H1 (cell line): ENCODE results near the gene SIK2. TPM values are rescaled to one million over a fixed set of nuclear protein-coding genes. Genes with fewer than 3 reads are reported as not detected.

ENCODE experiments used
- CTCF ChIA-PET: fragments of 300-600 bp; sonication (Branson Sonifier 250); formaldehyde crosslinking; loops from one replicate; lab custom pipeline; 2021; ENCODE audit not compliant: partially characterized antibody; lab: Charles Lee
- POLR2A ChIA-PET: fragments of 300-600 bp; sonication (Branson Sonifier 250); formaldehyde crosslinking; loops from one replicate; lab custom pipeline; 2021; ENCODE audit warnings: inconsistent platforms; ENCODE audit not compliant: partially characterized antibody; lab: Charles Lee
- DNase-seq, 2 experiments: peaks; one replicate each; pipeline versions ENCODE4 v3.0.0 to v3.0.0-alpha.2; 2010 to 2022; ENCODE audit warnings: low spot score in 2 of 2, low read depth in 1 of 2, mixed read lengths in 1 of 2
- FAIRE-seq: peaks from 2 replicates; lab custom pipeline; 2011; peaks lifted over from hg19 to GRCh38; lab: Jason Lieb, UNC
- H2AFZ ChIP-seq: 2 replicates; pipeline ENCODE4 v1.8.1; 2012; ENCODE audit warnings: low read length, inconsistent platforms
- H2AK5ac ChIP-seq: 2 replicates; pipeline ENCODE4 v1.6.1; 2013; ENCODE audit warnings: low read depth, low read length
- H2BK120ac ChIP-seq: replicated peaks from 2 replicates; pipeline ENCODE3; 2013; ENCODE audit warnings: low read depth, low read length, inconsistent platforms
- H2BK12ac ChIP-seq: 2 replicates; pipeline ENCODE4 v1.6.1; 2013; ENCODE audit warnings: low read depth, low read length
- H2BK15ac ChIP-seq: 2 replicates; pipeline ENCODE4 v1.6.1; 2013; ENCODE audit warnings: low read length
- H2BK20ac ChIP-seq: 2 replicates; pipeline ENCODE4 v1.6.1; 2013; ENCODE audit warnings: low read length
- H2BK5ac ChIP-seq: 2 replicates; pipeline ENCODE4 v1.6.1; 2013; ENCODE audit warnings: low read depth, low read length
- H3K14ac ChIP-seq: 2 replicates; pipeline ENCODE4 v1.6.1; 2013; ENCODE audit warnings: inconsistent platforms; ENCODE audit not compliant: insufficient read length
- H3K18ac ChIP-seq: 2 replicates; pipeline ENCODE4 v1.6.1; 2013; ENCODE audit warnings: low read length; ENCODE audit errors: extremely low read depth
- H3K23ac ChIP-seq: 2 replicates; pipeline ENCODE4 v1.6.1; 2013; ENCODE audit warnings: inconsistent platforms; ENCODE audit not compliant: insufficient read length
- H3K23me2 ChIP-seq: 2 replicates; pipeline ENCODE4 v1.6.1; 2013; ENCODE audit warnings: low read depth, low read length
- H3K27ac ChIP-seq: 2 replicates; pipeline ENCODE4 v1.6.1; 2011; ENCODE audit warnings: low read depth, low read length, inconsistent platforms
- H3K27me3 ChIP-seq, 4 experiments: replicated peaks in 1 of 4; 1 replicate in 1 of 4; 2 replicates in 3 of 4; pipeline versions ENCODE4 v1.6.1 to v1.8.1; 2011 to 2013; ENCODE audit warnings: low read length in 3 of 4, mild to moderate bottlenecking in 3 of 4, inconsistent platforms in 2 of 4, mixed read lengths in 2 of 4, moderate library complexity in 1 of 4; ENCODE audit not compliant: control insufficient read depth in 3 of 4, insufficient read depth in 3 of 4; ENCODE audit errors: extremely low read depth in 1 of 4
- H3K36me3 ChIP-seq, 4 experiments: 2 replicates each; pipeline versions ENCODE4 v1.6.1 to v1.8.1; 2011 to 2013; ENCODE audit warnings: mild to moderate bottlenecking in 4 of 4, low read length in 3 of 4, moderate library complexity in 2 of 4, control low read depth in 1 of 4, inconsistent platforms in 1 of 4; ENCODE audit not compliant: insufficient read depth in 4 of 4, control insufficient read depth in 2 of 4
- H3K4ac ChIP-seq: replicated peaks from 2 replicates; pipeline ENCODE3; 2013; ENCODE audit warnings: low read length, low read depth, mixed read lengths, inconsistent platforms; ENCODE audit not compliant: insufficient read length
- H3K4me1 ChIP-seq, 4 experiments: replicated peaks in 1 of 4; 1 replicate in 1 of 4; 2 replicates in 3 of 4; pipeline versions ENCODE4 v1.6.1 to v1.8.1; 2011 to 2013; ENCODE audit warnings: low read length in 3 of 4, inconsistent platforms in 2 of 4, mixed read lengths in 1 of 4; ENCODE audit not compliant: insufficient read depth in 4 of 4, control insufficient read depth in 3 of 4
- H3K4me2 ChIP-seq, 2 experiments: 2 replicates each; pipeline versions ENCODE4 v1.6.1 to v1.8.1; 2011 to 2013; ENCODE audit warnings: low read depth in 2 of 2, low read length in 2 of 2, control low read depth in 1 of 2, inconsistent platforms in 1 of 2, mild to moderate bottlenecking in 1 of 2; ENCODE audit not compliant: insufficient read depth in 1 of 2
- H3K4me3 ChIP-seq, 4 experiments: fragments of 200-600, 300-600 bp in 1 of 4; sonication (generic), shearing (Covaris generic), sonication (Bioruptor Twin) in 1 of 4; 2 replicates each; pipeline versions ENCODE4 v1.5.1 to v1.8.1; 2011 to 2016; ENCODE audit warnings: low read length in 4 of 4, low read depth in 3 of 4, control low read depth in 2 of 4, inconsistent platforms in 2 of 4, mild to moderate bottlenecking in 2 of 4, mixed read lengths in 1 of 4, moderate library complexity in 1 of 4; ENCODE audit not compliant: insufficient read depth in 2 of 4; ENCODE audit errors: extremely low read depth in 1 of 4
- H3K56ac ChIP-seq: replicated peaks from 2 replicates; pipeline ENCODE3; 2013; ENCODE audit warnings: low read depth, mild to moderate bottlenecking, mixed read lengths, low read length, inconsistent platforms; ENCODE audit not compliant: insufficient read length
- H3K79me1 ChIP-seq: 2 replicates; pipeline ENCODE4 v1.6.1; 2013; ENCODE audit warnings: low read depth, low read length, control low read depth
- H3K79me2 ChIP-seq, 2 experiments: 2 replicates each; pipeline versions ENCODE4 v1.6.1 to v1.8.1; 2012 to 2013; ENCODE audit warnings: low read length in 2 of 2, mild to moderate bottlenecking in 2 of 2, inconsistent platforms in 1 of 2; ENCODE audit not compliant: insufficient read depth in 2 of 2, control insufficient read depth in 1 of 2
- H3K9ac ChIP-seq, 4 experiments: replicated peaks in 1 of 4; 1 replicate in 1 of 4; 2 replicates in 3 of 4; pipeline versions ENCODE4 v1.6.1 to v1.8.1; 2011 to 2013; ENCODE audit warnings: low read depth in 3 of 4, low read length in 3 of 4, control low read depth in 2 of 4, mild to moderate bottlenecking in 2 of 4, moderate library complexity in 2 of 4, inconsistent platforms in 1 of 4; ENCODE audit errors: extremely low read depth in 1 of 4
- H3K9me3 ChIP-seq, 2 experiments: 2 replicates each; pipeline versions ENCODE4 v1.6.1 to v1.8.1; 2012 to 2013; ENCODE audit warnings: mild to moderate bottlenecking in 2 of 2, moderate library complexity in 2 of 2, control low read depth in 1 of 2, inconsistent platforms in 1 of 2, low read depth in 1 of 2, low read length in 1 of 2, mixed read lengths in 1 of 2; ENCODE audit not compliant: insufficient read depth in 2 of 2
- H4K20me1 ChIP-seq, 2 experiments: replicated peaks in 1 of 2; 2 replicates each; pipeline versions ENCODE3 to v1.8.1; 2011 to 2013; ENCODE audit warnings: inconsistent platforms in 2 of 2, low read length in 2 of 2, mild to moderate bottlenecking in 1 of 2; ENCODE audit not compliant: insufficient read depth in 2 of 2, control insufficient read depth in 1 of 2
- H4K5ac ChIP-seq: 2 replicates; pipeline ENCODE4 v1.6.1; 2013; ENCODE audit warnings: low read length, low read depth, mixed read lengths, inconsistent platforms; ENCODE audit not compliant: insufficient read length
- H4K8ac ChIP-seq: 2 replicates; pipeline ENCODE4 v1.8.0; 2013; ENCODE audit warnings: mild to moderate bottlenecking, moderate library complexity, low read length, inconsistent platforms; ENCODE audit not compliant: insufficient read depth; ENCODE audit errors: extremely low read depth
- H4K91ac ChIP-seq: replicated peaks from 2 replicates; pipeline ENCODE3; 2013; ENCODE audit warnings: low read length, mixed read lengths, inconsistent platforms; ENCODE audit not compliant: insufficient read length
- CBX8 ChIP-seq: fragments of 300-800, 300-1000 bp; sonication (generic); IDR thresholded peaks from 2 replicates; pipeline ENCODE4 v1.7.1; 2016; ENCODE audit warnings: low read depth, low read length, borderline replicate concordance
- CEBPB ChIP-seq: IDR thresholded peaks from 2 replicates; pipeline ENCODE4 v1.6.1; 2012; ENCODE audit warnings: low read depth, low read length
- CTBP2 ChIP-seq: IDR thresholded peaks from 2 replicates; pipeline ENCODE4 v1.7.0; 2011; ENCODE audit warnings: borderline replicate concordance, mild to moderate bottlenecking, moderate library complexity, mixed read lengths, low read length; ENCODE audit not compliant: insufficient read depth, insufficient read length
- GABPA ChIP-seq: IDR thresholded peaks from 2 replicates; pipeline ENCODE4 v1.6.1; 2011; ENCODE audit warnings: mild to moderate bottlenecking, low read length, moderate library complexity, borderline replicate concordance; ENCODE audit not compliant: insufficient read depth
- KDM4A ChIP-seq: IDR thresholded peaks from one replicate; pipeline ENCODE4 v1.7.1; 2012; ENCODE audit warnings: low read depth, mild to moderate bottlenecking, moderate library complexity, low read length, inconsistent platforms; ENCODE audit not compliant: severe bottlenecking
- MAX ChIP-seq: IDR thresholded peaks from 2 replicates; pipeline ENCODE4 v1.6.1; 2012; ENCODE audit warnings: inconsistent platforms
- RAD21 ChIP-seq, 2 experiments: IDR thresholded peaks in 1 of 2; conservative IDR thresholded peaks in 1 of 2; 2 replicates each; pipeline ENCODE4 v1.6.1; 2011; ENCODE audit warnings: low read depth in 2 of 2, low read length in 2 of 2, improper control_type of control experiment in 1 of 2, inconsistent platforms in 1 of 2, mild to moderate bottlenecking in 1 of 2, moderate library complexity in 1 of 2
- RNF2 ChIP-seq: fragments of 200-900, 300-1000 bp; sonication (generic); IDR thresholded peaks from 2 replicates; pipeline ENCODE4 v1.7.1; 2016; ENCODE audit warnings: borderline replicate concordance, low read depth, mild to moderate bottlenecking, antibody characterized with exemption, low read length; ENCODE audit not compliant: poor library complexity, severe bottlenecking; ENCODE audit errors: missing control alignments
- SAP30 ChIP-seq: fragments of 300-600 bp; sonication (generic); IDR thresholded peaks from 2 replicates; pipeline ENCODE4 v1.7.1; 2012; ENCODE audit warnings: low read length, moderate library complexity, mild to moderate bottlenecking, inconsistent platforms; ENCODE audit not compliant: insufficient read depth, insufficient replicate concordance
- SP1 ChIP-seq: IDR thresholded peaks from 2 replicates; pipeline ENCODE4 v1.6.1; 2011; ENCODE audit warnings: low read depth, low read length
- SP4 ChIP-seq: IDR thresholded peaks from 2 replicates; pipeline ENCODE4 v1.6.1; 2012; ENCODE audit warnings: low read length, inconsistent platforms
- TAF7 ChIP-seq: optimal IDR thresholded peaks from 2 replicates; pipeline ENCODE3; 2011; ENCODE audit warnings: low read depth, mild to moderate bottlenecking, inconsistent platforms, low read length, moderate library complexity, borderline replicate concordance
- TEAD4 ChIP-seq: IDR thresholded peaks from 2 replicates; pipeline ENCODE4 v1.6.1; 2012; ENCODE audit warnings: low read depth, low read length, inconsistent platforms, mixed read lengths
- WGBS, 2 experiments: shearing (Covaris generic) in 1 of 2; methylation state at CpG; one replicate each; pipeline versions ENCODE4 v1.1.6 to v1.1.7; 2013 to 2015; ENCODE audit warnings: low lambda C conversion rate in 2 of 2, mixed read lengths in 2 of 2, inconsistent platforms in 1 of 2, low coverage in 1 of 2, missing lambda C conversion rate in 1 of 2; ENCODE audit not compliant: insufficient replicate concordance in 2 of 2, insufficient coverage in 1 of 2, insufficient read length in 1 of 2; ENCODE audit errors: extremely low coverage in 1 of 2, missing lambda C conversion rate in 1 of 2; 5-methylcytosine and 5-hydroxymethylcytosine counted together
- polyA plus RNA-seq, 7 experiments: library from polyadenylated mRNA; depleted of rRNA in 3 of 7; stranded (reverse) in 5 of 7; unstranded in 2 of 7; fragments of >200 nt in 5 of 7; fragments of 200-250 nt in 2 of 7; gene quantifications; 1 replicate in 5 of 7; 2 replicates in 1 of 7; 4 replicates in 1 of 7; pipeline versions ENCODE4 v1.2.1 to v1.2.3, GENCODE V29; 2011 to 2013; ENCODE audit warnings: missing spikeins in 2 of 7, mixed read lengths in 2 of 7
- total RNA-seq: library from RNA; stranded (reverse); fragmentation: NEBNext Ultra II Directional; extraction: Animal tissue kit (Norgen Biotek cat#: 25700); gene quantifications from 2 replicates; pipeline ENCODE4 v1.2.1, GENCODE V29; 2021

The SIK2 gene
- total and polyA plus RNA-seq, 2 of the 8 experiments (the other 6 are each of a cell fraction or from before 2014, with no cell fraction given) = 8.8 to 11.2 TPM

GRCh38 chr11:111725621-111726020 is 123.4 kb downstream of the SIK2 start:
- ChIA-PET CTCF (interaction anchor here (0.6 to 2.4 kb wide), 9 partner anchors 11 to 348 kb away, joined by 3 to 8 read pairs (median 4); no protein-coding TSS in a partner anchor), POLR2A (interaction anchor here (0.6 to 1.4 kb wide), 3 partner anchors 9 to 101 kb away, joined by 3 to 4 read pairs (median 3); no protein-coding TSS in a partner anchor)
- H3K4me3 ChIP-seq = no peak overlapping the region
- H4K5ac ChIP-seq = no peak overlapping the region
- H2BK12ac ChIP-seq = no peak overlapping the region
- no peak overlapping the region for H3K23ac ChIP-seq
- H2BK5ac ChIP-seq = no peak overlapping the region
- no peak overlapping the region for H3K4ac ChIP-seq
- no peak overlapping the region for H3K9ac ChIP-seq
- H3K27me3 ChIP-seq = no peaks in the 10 kb centered on the region
- peaks cover 0 to 18% (median 4%) of the 10 kb centered on the region in 4 experiments; a peak in 5 of 8 replicates for H3K36me3 ChIP-seq
- no peak overlapping the region for H3K14ac ChIP-seq
- no peak overlapping the region for H2AFZ ChIP-seq
- H3K4me2 ChIP-seq = no peak overlapping the region
- no peaks in the 10 kb centered on the region for H3K9me3 ChIP-seq
- FAIRE-seq = no peak
- H3K79me2 ChIP-seq = no peaks in the 10 kb centered on the region
- DNase-seq = no peak
- peaks cover 0 to 6% (median 4%) of the 10 kb centered on the region in 4 experiments; a peak in 2 of 7 replicates for H3K4me1 ChIP-seq
- no peaks in the 10 kb centered on the region for H3K23me2 ChIP-seq
- H2BK120ac ChIP-seq = no peak overlapping the region
- no peak overlapping the region for H3K56ac ChIP-seq
- H4K91ac ChIP-seq = no peak overlapping the region
- no peaks in the 10 kb centered on the region for H3K79me1 ChIP-seq
- peaks cover 0 to 4% of the 10 kb centered on the region in 2 experiments for H4K20me1 ChIP-seq
- no peak overlapping the region for H3K18ac ChIP-seq
- no peak overlapping the region for H4K8ac ChIP-seq
- H2AK5ac ChIP-seq = no peak overlapping the region
- H2BK15ac ChIP-seq = no peak overlapping the region
- WGBS, 2 experiments = 86% methylated on average over 10 of the region's 10 CpGs; no CpG with 5 or more reads in 1 of the 2 experiments
- no peak overlapping the region for H3K27ac ChIP-seq
- no peak overlapping the region for H2BK20ac ChIP-seq
- TF ChIP-seq RAD21 (IDR thresholded peaks at IDR 0.05 in 1 of 2, conservative IDR thresholded peaks at IDR 0.05 in 1 of 2; ENCODE audit: low read depth in 2 of 2, low read length in 2 of 2) = no peak
- no peak for TF ChIP-seq RNF2
- no peak for TF ChIP-seq GABPA
- TF ChIP-seq CBX8 = no peak
- TF ChIP-seq CTBP2 = no peak
- TF ChIP-seq SP4 = no peak
- no peak for TF ChIP-seq SAP30
- TF ChIP-seq TAF7 = no peak
- no peak for TF ChIP-seq KDM4A
- no peak for TF ChIP-seq CEBPB
- TF ChIP-seq SP1 = no peak
- no peak for TF ChIP-seq MAX
- no peak for TF ChIP-seq TEAD4
